ENCODE measurements around the gene JPH3.

The JPH3 gene

GRCh38 chr16:87729266-87729954 is 127.1 kb downstream of the JPH3 start:
- no peak for DNase-seq (ENCODE audit: insufficient read length, low spot score)
- FAIRE-seq: no peak

- FAIRE-seq: no peak
These were observed 129.3 kb downstream of the JPH3 start for GRCh38 chr16:87731607-87732006.

DNA sequence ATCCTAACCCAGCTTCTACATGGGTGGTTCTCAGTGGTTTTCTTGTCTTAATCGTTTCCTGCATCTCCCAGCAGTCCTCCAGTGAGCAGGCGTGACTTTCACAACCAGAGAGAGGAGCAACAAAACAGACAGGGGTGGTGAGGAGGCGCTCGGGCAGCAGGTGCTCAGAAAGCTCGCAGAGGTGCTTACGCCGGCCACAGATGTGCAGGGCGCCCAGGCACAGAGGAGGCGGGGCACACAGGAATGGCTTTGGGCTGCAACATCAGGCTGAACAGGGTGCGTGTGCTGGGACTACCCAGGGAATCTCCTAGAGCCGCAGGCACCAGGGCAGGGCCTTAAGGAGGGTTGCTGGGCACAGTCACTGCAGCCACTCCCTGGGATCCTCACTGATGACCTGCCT is 130.9 kb downstream of the JPH3 start:
- DNase-seq (ENCODE audit: insufficient read length, low spot score) (no peak), FAIRE-seq (no peak)

More at GRCh38 chr16:87731607-87732006, 129.3 kb downstream of the JPH3 start:
- DNase-seq (ENCODE audit: insufficient read length, low spot score): no peak

GRCh38 chr16:87734644-87735043 is 132.3 kb downstream of the JPH3 start:
- FAIRE-seq: no peak
- no peak for DNase-seq (ENCODE audit: insufficient read length, low spot score)

GRCh38 chr16:87735270-87736007 is 133.1 kb downstream of the JPH3 start:
- no peak for DNase-seq (ENCODE audit: insufficient read length, low spot score)
- no peak for FAIRE-seq

GRCh38 chr16:87736008-87736382 is 133.7 kb downstream of the JPH3 start:
- DNase-seq (ENCODE audit: insufficient read length, low spot score) (no peak), FAIRE-seq (no peak)

GRCh38 chr16:87739801-87740200 is 137.5 kb downstream of the JPH3 start:
- DNase-seq (ENCODE audit: insufficient read length, low spot score) (no peak), FAIRE-seq (no peak)

- no peak for FAIRE-seq
These were observed 138.1 kb downstream of the JPH3 start for GRCh38 chr16:87740441-87740840.

GRCh38 chr16:87740909-87741424 is 138.7 kb downstream of the JPH3 start:
- no peak for FAIRE-seq
- no peak for DNase-seq (ENCODE audit: insufficient read length, low spot score)

More at GRCh38 chr16:87740441-87740840, 138.1 kb downstream of the JPH3 start:
- DNase-seq (ENCODE audit: insufficient read length, low spot score): no peak

DNA sequence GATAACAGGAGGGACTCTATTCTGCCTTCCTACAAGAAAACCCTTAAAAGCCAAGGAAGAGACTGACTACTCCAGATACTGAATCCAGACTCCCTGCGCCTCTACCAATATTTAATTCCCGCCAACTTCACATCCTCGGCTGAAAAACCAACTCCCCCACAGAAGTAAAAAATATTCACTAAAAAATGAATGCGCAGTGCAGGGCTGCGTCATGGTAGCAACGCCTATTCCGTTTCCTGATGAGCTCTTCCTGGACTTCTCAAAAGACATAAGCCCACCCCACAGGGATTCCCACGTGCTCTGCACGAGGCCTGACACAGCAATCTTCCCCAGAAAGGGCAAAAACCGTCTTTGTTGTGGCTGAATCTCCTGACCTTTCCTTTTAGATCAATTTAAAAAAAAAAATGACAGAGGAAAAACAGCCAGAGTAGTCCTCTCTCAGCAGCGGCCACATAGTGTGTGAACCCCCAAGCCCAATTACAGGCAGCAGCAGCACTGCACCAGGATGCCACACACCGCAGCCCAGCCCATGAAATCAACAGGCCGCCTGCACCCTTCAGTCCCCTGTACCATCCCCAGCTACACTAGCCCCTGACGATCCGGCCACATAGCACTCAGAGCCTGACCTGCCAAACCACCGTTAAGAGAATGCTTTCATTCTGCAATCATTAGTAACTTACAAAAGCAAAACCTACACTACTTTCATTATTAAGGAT is 139.6 kb downstream of the JPH3 start:
- no peak for FAIRE-seq
- no peak for DNase-seq (ENCODE audit: insufficient read length, low spot score)

- DNase-seq (ENCODE audit: insufficient read length, low spot score) (no peak), FAIRE-seq (no peak)
These were observed 140.6 kb downstream of the JPH3 start for GRCh38 chr16:87742781-87743490.

DNA sequence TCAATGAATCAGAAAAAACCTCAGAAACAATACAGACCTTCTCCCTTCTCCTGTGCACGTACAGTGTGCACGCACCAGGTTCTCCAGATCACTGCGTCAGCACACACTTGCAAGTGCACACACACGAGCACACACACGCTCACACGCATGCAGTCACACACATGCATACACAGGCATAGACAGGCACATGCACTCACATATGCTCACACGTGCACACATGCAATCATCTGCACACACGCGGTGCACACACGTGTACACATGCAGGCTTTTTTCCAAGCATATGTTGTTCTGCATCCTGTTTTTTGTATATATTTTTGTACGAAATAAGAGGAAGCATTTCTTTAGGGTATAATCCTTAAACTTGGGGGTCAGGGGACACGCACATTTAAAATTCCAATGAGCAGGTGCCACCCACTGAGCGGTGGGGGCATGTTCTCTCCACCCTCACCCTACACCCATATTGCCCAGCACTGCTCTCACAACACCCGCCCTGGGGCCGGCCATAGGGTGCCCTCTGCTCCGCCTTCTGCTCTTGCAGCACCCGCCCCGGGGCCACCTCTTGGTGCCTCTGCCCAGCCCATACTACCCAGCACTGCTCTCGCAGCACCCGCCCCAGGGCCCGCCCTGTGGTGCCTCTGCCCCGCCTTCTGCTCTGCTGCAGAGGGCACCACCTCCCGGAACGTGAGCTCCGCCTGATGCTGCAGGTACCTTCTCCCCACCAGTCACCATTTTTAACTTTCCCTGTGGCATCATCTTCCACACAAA is 142.6 kb downstream of the JPH3 start:
- FAIRE-seq: no peak
- no peak for DNase-seq (ENCODE audit: insufficient read length, low spot score)

GRCh38 chr16:87746178-87746577 is 143.9 kb downstream of the JPH3 start:
- FAIRE-seq (no peak), DNase-seq (ENCODE audit: insufficient read length, low spot score) (no peak)
